A549 (cell line): ENCODE results near the gene EPB41L4A. TPM values are rescaled to one million over a fixed set of nuclear protein-coding genes. Genes with fewer than 3 reads are reported as not detected.

Experiments used
- ATAC-seq, 2 experiments: fragments of 200-7000 bp in 1 of 2; fragments of >200 bp in 1 of 2; cut with Nextera tagmentation in 1 of 2; cut with Tn5 transposase in 1 of 2; 3 replicates each; pipeline versions ENCODE4 v1.8.0 to v1.9.1; 2018 to 2020; ENCODE audit warnings: mild to moderate bottlenecking in 1 of 2, moderate library complexity in 1 of 2
- CTCF ChIA-PET: fragments of 300-600 bp; sonication (Branson Sonifier 250); formaldehyde crosslinking; extraction: SDS; loops from one replicate; lab custom pipeline; 2021; ENCODE audit warnings: antibody characterized with exemption, inconsistent platforms; lab: Yijun Ruan, JAX
- POLR2A ChIA-PET: fragments of 350-600 bp; formaldehyde crosslinking; extraction: SDS; loops from one replicate; lab custom pipeline; 2021; ENCODE audit warnings: antibody characterized with exemption, inconsistent platforms; lab: Yijun Ruan, JAX
- DNase-seq, 2 experiments: peaks; one replicate each; pipeline versions ENCODE4 v3.0.0 to v3.0.0-alpha.2; 2011 to 2016; ENCODE audit warnings: low read depth in 1 of 2, low spot score in 1 of 2
- FAIRE-seq: peaks from 2 replicates; lab custom pipeline; 2011; peaks lifted over from hg19 to GRCh38; lab: Jason Lieb, UNC
- H3K27ac ChIP-seq, 2 experiments: fragments of >200 bp; sonication (Bioruptor Twin); formaldehyde crosslinking; 3 replicates each; pipeline ENCODE4 v1.5.1; 2016 to 2017
- H3K4me1 ChIP-seq: fragments of >200 bp; sonication (Bioruptor Twin); formaldehyde crosslinking; 3 replicates; pipeline ENCODE4 v1.6.1; 2016
- H3K4me2 ChIP-seq: fragments of >200 bp; sonication (Bioruptor Twin); formaldehyde crosslinking; 3 replicates; pipeline ENCODE4 v1.6.1; 2016
- H3K4me3 ChIP-seq: fragments of >200 bp; sonication (Bioruptor Twin); formaldehyde crosslinking; 3 replicates; pipeline ENCODE4 v1.5.1; 2016
- H3K9me3 ChIP-seq: fragments of >200 bp; sonication (Bioruptor Twin); formaldehyde crosslinking; 3 replicates; pipeline ENCODE4 v1.6.1; 2016
- BHLHE40 ChIP-seq: IDR thresholded peaks from 2 replicates; pipeline ENCODE4 v1.6.1; 2012; ENCODE audit warnings: low read depth, low read length, inconsistent platforms
- CHD2 ChIP-seq: fragments of 150-350 bp; IDR thresholded peaks from 2 replicates; pipeline ENCODE4 v1.6.1; 2014; ENCODE audit warnings: low read length; ENCODE audit not compliant: partially characterized antibody
- EHMT2 ChIP-seq: fragments of 200-600 bp; sonication (generic); IDR thresholded peaks from 2 replicates; pipeline ENCODE4 v1.6.1; 2016; ENCODE audit warnings: antibody characterized with exemption, low read depth, mild to moderate bottlenecking, moderate library complexity
- EP300 ChIP-seq, 2 experiments: fragments of >200 bp; sonication (Bioruptor Twin); formaldehyde crosslinking; IDR thresholded peaks; 2 replicates in 1 of 2; 3 replicates in 1 of 2; pipeline ENCODE4 v1.6.1; 2016 to 2017
- ESRRA ChIP-seq: fragments of 150-350 bp; IDR thresholded peaks from 2 replicates; pipeline ENCODE4 v1.6.1; 2014; ENCODE audit warnings: mild to moderate bottlenecking, low read length, borderline replicate concordance
- FOXS1 ChIP-seq: fragments of 250-450 bp; sonication (Bioruptor Pico); IDR thresholded peaks from 2 replicates; pipeline ENCODE4 v1.5.0; 2020; ENCODE audit warnings: mild to moderate bottlenecking, moderate library complexity
- GATA3 ChIP-seq: IDR thresholded peaks from 2 replicates; pipeline ENCODE4 v1.6.1; 2012; ENCODE audit warnings: borderline replicate concordance
- HDAC2 ChIP-seq: fragments of 200-600 bp; sonication (generic); IDR thresholded peaks from 2 replicates; pipeline ENCODE4 v1.6.1; 2016
- HOXB5 ChIP-seq: fragments of 250-450 bp; sonication (Bioruptor Pico); IDR thresholded peaks from 2 replicates; pipeline ENCODE4 v1.5.0; 2020; ENCODE audit warnings: mild to moderate bottlenecking, moderate library complexity
- JUNB ChIP-seq: fragments of >200 bp; sonication (Bioruptor Twin); formaldehyde crosslinking; IDR thresholded peaks from 2 replicates; pipeline ENCODE4 v1.6.1; 2016
- MAFK ChIP-seq: fragments of 450-650 bp; IDR thresholded peaks from 2 replicates; pipeline ENCODE4 v1.6.1; 2014; ENCODE audit not compliant: partially characterized antibody
- MYC ChIP-seq: IDR thresholded peaks from 2 replicates; pipeline ENCODE4 v1.6.1; 2012; ENCODE audit warnings: mild to moderate bottlenecking, inconsistent platforms, low read length, improper control_type of control experiment, borderline replicate concordance
- NFE2L2 ChIP-seq: fragments of 150-350 bp; conservative IDR thresholded peaks from 2 replicates; pipeline ENCODE4 v1.6.1; 2014; ENCODE audit warnings: low read length
- NR3C1 ChIP-seq: fragments of >200 bp; sonication (Bioruptor Twin); formaldehyde crosslinking; IDR thresholded peaks from 3 replicates; pipeline ENCODE4 v1.6.1; 2017
- PHF8 ChIP-seq: fragments of 200-600 bp; sonication (generic); IDR thresholded peaks from 2 replicates; pipeline ENCODE4 v1.6.1; 2016; ENCODE audit warnings: low read depth, mild to moderate bottlenecking, antibody characterized with exemption, moderate library complexity, borderline replicate concordance
- POLR2AphosphoS2 ChIP-seq: conservative IDR thresholded peaks from 2 replicates; pipeline ENCODE4 v1.6.1; 2012; ENCODE audit warnings: low read length, improper control_type of control experiment, inconsistent platforms
- RNF2 ChIP-seq: fragments of 200-600 bp; sonication (generic); IDR thresholded peaks from 2 replicates; pipeline ENCODE4 v1.6.1; 2016; ENCODE audit warnings: low read depth, mild to moderate bottlenecking, antibody characterized with exemption, moderate library complexity, borderline replicate concordance
- SREBF2 ChIP-seq: fragments of 450-650 bp; IDR thresholded peaks from 2 replicates; pipeline ENCODE4 v1.6.1; 2014; ENCODE audit warnings: mild to moderate bottlenecking, moderate library complexity
- TP53 ChIP-seq: fragments of 250-450 bp; sonication (Bioruptor Pico); IDR thresholded peaks from 2 replicates; pipeline ENCODE4 v1.5.0; 2021; ENCODE audit warnings: mild to moderate bottlenecking, moderate library complexity
- WGBS: methylation state at CpG from one replicate; pipeline ENCODE4 v1.1.6; 2017; ENCODE audit errors: missing lambda C conversion rate; 5-methylcytosine and 5-hydroxymethylcytosine counted together
- polyA plus RNA-seq, 4 experiments: library from polyadenylated mRNA; depleted of rRNA in 3 of 4; stranded (reverse); fragments of >200 nt; fragmentation: RNase III in 1 of 4; extraction: RNeasy Plus Mini Kit Qiagen cat#74134 plus additional on column Dnase treatment in 1 of 4; gene quantifications; 2 replicates in 3 of 4; 3 replicates in 1 of 4; pipeline ENCODE4 v1.2.3, GENCODE V29; 2011 to 2017
- TF ChIP-seq, protein P1 (sequence below): IDR thresholded peaks from 2 replicates; pipeline ENCODE4 v1.6.1; 2012; ENCODE audit warnings: low read depth, borderline replicate concordance
- TF ChIP-seq, protein P2 (sequence below): fragments of 150-350 bp; IDR thresholded peaks from 2 replicates; pipeline ENCODE4 v1.6.1; 2014; ENCODE audit warnings: low read depth, mild to moderate bottlenecking, low read length
- TF ChIP-seq, protein P3 (sequence below): fragments of 250-450 bp; sonication (Bioruptor Pico); IDR thresholded peaks from 2 replicates; pipeline ENCODE4 v1.5.0; 2021; ENCODE audit warnings: mild to moderate bottlenecking, moderate library complexity, borderline replicate concordance
- TF ChIP-seq, protein P4 (sequence below): IDR thresholded peaks from 2 replicates; pipeline ENCODE4 v1.6.1; 2012

Gene EPB41L4A
- polyA plus RNA-seq, 2 of the 4 experiments (the other 2 are of a cell fraction): 1.3 to 4.4 TPM

DNA sequence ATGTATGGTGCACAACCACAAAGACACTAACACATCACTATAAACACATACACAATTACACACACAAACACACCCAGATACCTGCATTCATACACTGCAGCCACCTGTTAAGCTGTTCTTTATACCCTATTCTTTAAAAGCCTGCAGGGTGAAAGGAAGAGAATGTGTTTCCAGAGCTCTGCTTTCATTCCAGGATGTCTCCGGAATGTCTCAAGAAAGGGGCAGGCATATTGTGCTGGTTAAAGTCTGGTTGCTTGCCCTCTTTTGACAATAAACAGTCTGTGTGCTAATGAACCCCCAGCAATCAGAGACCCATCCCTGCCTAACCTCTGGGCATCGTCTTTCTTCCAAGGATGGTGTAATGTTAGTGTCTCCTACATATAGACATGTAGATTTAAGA lies 181.6 kb downstream of the EPB41L4A start:
- 44% methylated on average over 2 of the region's 2 CpGs for WGBS
- Histone ChIP-seq H3K4me1 (peaks cover 41% of the 10 kb centered on the region), H3K9me3 (no peaks in the 10 kb centered on the region), H3K4me3 (no peak overlapping the region), H3K27ac (peak overlapping the region in 1 of 2 experiments; percentile 13; a peak in 1 of 6 replicates), H3K4me2 (peak overlapping the region; percentile 30)
- POLR2A ChIA-PET: no interaction called here
- TF ChIP-seq BHLHE40 (no peak), ESRRA (no peak), EHMT2 (no peak), POLR2AphosphoS2 (no peak), JUNB (no peak), PHF8 (no peak), NFE2L2 (no peak), CHD2 (no peak), HDAC2 (no peak), MYC (no peak), RNF2 (no peak), NR3C1 (no peak), TP53 (CRISPR knock-in tag) (no peak), FOXS1 (no peak), EP300 (IDR thresholded peaks at IDR 0.05) (no peak), MAFK (no peak)
- TF ChIP-seq, protein P1, sequence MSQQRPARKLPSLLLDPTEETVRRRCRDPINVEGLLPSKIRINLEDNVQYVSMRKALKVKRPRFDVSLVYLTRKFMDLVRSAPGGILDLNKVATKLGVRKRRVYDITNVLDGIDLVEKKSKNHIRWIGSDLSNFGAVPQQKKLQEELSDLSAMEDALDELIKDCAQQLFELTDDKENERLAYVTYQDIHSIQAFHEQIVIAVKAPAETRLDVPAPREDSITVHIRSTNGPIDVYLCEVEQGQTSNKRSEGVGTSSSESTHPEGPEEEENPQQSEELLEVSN: no peak
- FAIRE-seq: no peak
- CTCF ChIA-PET: interaction anchor here (1.4 kb wide), 1 partner anchor 48 kb away, joined by 4 read pairs; no protein-coding TSS in a partner anchor
- no peak for ATAC-seq
- DNase-seq: no peak

DNA sequence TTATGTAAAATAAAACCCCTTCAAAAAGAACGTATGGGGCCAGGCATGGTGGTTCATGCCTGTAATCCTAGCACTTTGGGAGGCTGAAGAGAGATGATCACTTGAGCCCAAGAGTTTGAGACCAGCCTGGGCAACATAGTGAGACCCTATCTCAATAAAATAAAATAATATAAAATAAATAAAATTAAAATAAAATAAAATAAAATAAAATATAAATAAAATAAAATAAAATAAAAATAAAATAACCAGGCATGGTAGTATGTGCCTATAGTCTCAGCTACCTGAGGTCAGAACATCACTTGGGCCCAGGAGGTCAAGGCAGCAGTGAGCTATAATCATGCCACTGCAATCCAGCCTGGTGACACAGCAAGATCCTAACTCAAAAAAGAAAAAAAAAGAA lies 185.1 kb downstream of the EPB41L4A start:
- no peak for FAIRE-seq
- peak overlapping the region in 1 of 2 experiments; percentile 1; a peak in 1 of 6 replicates for H3K27ac ChIP-seq
- H3K4me3 ChIP-seq: no peak overlapping the region
- POLR2A ChIA-PET: no interaction called here
- TF ChIP-seq SREBF2 (no peak), HOXB5 (CRISPR knock-in tag) (no peak)
- TF ChIP-seq, protein P2, sequence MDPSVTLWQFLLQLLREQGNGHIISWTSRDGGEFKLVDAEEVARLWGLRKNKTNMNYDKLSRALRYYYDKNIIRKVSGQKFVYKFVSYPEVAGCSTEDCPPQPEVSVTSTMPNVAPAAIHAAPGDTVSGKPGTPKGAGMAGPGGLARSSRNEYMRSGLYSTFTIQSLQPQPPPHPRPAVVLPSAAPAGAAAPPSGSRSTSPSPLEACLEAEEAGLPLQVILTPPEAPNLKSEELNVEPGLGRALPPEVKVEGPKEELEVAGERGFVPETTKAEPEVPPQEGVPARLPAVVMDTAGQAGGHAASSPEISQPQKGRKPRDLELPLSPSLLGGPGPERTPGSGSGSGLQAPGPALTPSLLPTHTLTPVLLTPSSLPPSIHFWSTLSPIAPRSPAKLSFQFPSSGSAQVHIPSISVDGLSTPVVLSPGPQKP: no peak
- TF ChIP-seq, protein P3, sequence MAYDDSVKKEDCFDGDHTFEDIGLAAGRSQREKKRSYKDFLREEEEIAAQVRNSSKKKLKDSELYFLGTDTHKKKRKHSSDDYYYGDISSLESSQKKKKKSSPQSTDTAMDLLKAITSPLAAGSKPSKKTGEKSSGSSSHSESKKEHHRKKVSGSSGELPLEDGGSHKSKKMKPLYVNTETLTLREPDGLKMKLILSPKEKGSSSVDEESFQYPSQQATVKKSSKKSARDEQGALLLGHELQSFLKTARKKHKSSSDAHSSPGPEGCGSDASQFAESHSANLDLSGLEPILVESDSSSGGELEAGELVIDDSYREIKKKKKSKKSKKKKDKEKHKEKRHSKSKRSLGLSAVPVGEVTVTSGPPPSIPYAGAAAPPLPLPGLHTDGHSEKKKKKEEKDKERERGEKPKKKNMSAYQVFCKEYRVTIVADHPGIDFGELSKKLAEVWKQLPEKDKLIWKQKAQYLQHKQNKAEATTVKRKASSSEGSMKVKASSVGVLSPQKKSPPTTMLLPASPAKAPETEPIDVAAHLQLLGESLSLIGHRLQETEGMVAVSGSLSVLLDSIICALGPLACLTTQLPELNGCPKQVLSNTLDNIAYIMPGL (CRISPR knock-in tag): no peak
- TF ChIP-seq, all 56 proteins: peak for 0
- CTCF ChIA-PET: no interaction called here
- no peak for DNase-seq
- WGBS: 100% methylated on average over 1 of the region's 1 CpG
- Histone ChIP-seq H3K4me1 (peaks cover 41% of the 10 kb centered on the region), H3K9me3 (no peaks in the 10 kb centered on the region), H3K4me2 (no peak overlapping the region)
- no peak for ATAC-seq

DNA sequence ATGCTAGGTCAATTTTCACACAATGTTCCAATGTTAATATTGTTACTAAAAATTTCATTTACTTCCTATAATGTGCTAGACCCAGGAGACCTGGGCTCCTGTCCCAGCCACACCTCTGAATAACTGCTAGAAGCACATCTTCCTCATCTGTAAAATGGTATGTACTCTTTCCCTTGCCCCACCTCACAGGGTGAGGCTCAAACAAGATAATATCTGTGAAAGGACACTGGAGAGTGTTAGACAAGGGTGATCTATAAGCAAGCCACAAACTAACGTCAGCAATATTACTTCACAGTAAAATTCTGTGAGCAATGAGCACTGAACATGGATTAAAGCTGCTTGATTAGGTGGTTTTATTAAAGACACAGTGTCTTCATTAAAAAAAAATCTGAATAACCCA lies 186.4 kb downstream of the EPB41L4A start:
- 0% methylated on average over 1 of the region's 1 CpG for WGBS
- CTCF ChIA-PET: interaction anchor here (0.7 kb wide), 1 partner anchor 188 kb away, joined by 6 read pairs; no protein-coding TSS in a partner anchor
- H3K4me2 ChIP-seq: peak overlapping the region; percentile 39

More for the DNA sequence above, 186.4 kb downstream of the EPB41L4A start:
- POLR2A ChIA-PET: no interaction called here
- TF ChIP-seq, protein P4, sequence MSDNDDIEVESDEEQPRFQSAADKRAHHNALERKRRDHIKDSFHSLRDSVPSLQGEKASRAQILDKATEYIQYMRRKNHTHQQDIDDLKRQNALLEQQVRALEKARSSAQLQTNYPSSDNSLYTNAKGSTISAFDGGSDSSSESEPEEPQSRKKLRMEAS: no peak
- TF ChIP-seq GATA3: peak; percentile 54; the same call in 1 of the 2 replicates
- TF ChIP-seq, all 56 proteins: peak for 1
- ATAC-seq (peak in 1 of 2 experiments; percentile 50; a peak in 2 of 6 replicates), DNase-seq (peak in 1 of 2 experiments; percentile 65), FAIRE-seq (no peak)
- Histone ChIP-seq H3K4me1 (peaks cover 40% of the 10 kb centered on the region), H3K27ac (peak overlapping the region in 1 of 2 experiments; percentile 50; a peak in 1 of 6 replicates), H3K4me3 (no peak overlapping the region), H3K9me3 (no peaks in the 10 kb centered on the region)
